Measurements from ENCODE around the gene OR10K1. TPM values are rescaled to one million over a fixed set of nuclear protein-coding genes. Genes with fewer than 3 reads are reported as not detected.

OR10K1 gene
- polyA plus RNA-seq, 3 donors = 0.05 TPM; not detected in 2

DNA sequence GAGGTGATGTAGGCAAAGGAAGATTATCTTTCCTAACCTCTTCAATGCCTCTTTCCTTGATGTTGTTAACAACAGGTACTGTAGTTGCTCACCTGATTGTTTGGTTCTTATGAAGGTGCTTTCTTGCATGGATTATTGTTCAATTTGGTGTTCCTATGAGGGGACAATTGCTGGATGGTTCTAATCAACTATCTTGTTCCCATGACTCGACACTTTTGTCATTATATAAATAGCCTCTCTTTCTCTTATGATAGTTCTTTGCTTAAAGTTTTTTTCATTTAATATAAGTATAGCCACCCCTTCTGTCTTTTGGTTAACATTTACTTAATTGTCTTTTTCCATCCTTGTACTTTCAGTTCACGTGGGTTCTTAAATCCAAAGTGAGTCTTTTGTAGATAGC, 45.9 kb downstream of the OR10K1 start:
- no peak for DNase-seq (ENCODE audit: extremely low read depth in 1 of 11, low read depth in 9 of 11, low spot score in 4 of 11)

DNA sequence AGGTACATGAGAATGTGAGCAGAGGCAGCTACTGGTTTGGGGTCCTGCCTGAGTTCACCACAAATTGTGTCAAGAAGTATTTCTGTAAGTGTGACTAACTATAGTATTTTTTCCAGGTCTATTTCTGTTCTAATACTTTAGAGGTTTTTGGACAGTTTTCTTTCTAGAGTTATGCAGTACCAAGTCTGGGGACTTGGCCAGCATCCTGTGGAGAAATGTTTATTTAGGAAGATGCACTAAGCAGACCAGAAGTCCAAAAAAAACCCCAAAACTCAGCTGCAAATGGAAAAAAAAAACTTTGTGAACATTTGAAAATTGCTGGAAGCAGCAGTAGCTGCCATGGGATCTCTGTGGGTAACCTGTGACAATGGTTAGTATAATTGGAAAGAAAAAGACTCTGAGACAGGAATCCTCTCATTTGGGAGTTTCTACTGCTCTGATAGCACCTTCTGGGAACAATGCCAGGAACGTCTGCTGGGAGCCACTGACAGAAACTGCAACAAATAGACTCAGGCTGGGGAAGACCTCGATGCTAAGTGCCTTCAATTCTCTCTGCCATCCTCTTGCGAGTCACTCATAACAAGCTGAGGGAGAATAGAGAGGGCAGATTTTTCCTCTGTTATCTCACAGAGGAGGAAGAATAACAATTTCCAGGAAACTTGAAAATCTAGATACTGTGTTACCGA, 48.0 kb downstream of the OR10K1 start:
- DNase-seq (ENCODE audit: extremely low read depth in 1 of 11, low read depth in 9 of 11, low spot score in 4 of 11) = no peak

DNA sequence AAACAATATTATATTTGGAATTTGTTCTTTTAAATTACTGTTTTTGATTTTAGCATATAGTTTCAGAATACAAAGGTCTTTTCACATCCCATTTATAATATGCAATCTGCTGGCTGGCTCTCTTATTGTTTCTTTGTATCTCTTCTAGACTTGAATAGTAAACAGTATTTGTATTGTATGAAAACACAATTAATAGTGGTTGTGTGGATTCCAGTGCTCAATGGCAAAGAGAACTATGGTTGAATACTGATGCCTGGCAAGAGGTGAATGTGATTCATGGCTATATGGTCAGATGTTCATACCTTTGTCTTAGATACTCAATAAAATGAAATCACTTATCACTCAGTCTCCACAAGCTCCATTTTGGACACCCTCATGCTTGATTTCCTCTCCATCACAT, 55.3 kb downstream of the OR10K1 start:
- DNase-seq (ENCODE audit: extremely low read depth in 1 of 11, low read depth in 9 of 11, low spot score in 4 of 11) = no peak

Other genes starting within 250 kb of the OR10K1 start
- gene CD1A, start 207.4 kb upstream of the OR10K1 start, polyA plus RNA-seq (ENCODE audit: insufficient read length in 3 of 3) = not detected
- 1 to 10 TPM in 2 of 3 donors, under 1 TPM in 1; 0.92 to 1.2 (median 1.2) TPM for gene CD1C, start 171.9 kb upstream of the OR10K1 start, polyA plus RNA-seq (ENCODE audit: insufficient read length in 3 of 3)
- gene CD1B, start 130.3 kb upstream of the OR10K1 start, polyA plus RNA-seq (ENCODE audit: insufficient read length in 3 of 3) = not detected
- gene CD1E, start 107.9 kb upstream of the OR10K1 start, polyA plus RNA-seq (ENCODE audit: insufficient read length in 3 of 3) = under 1 TPM in 2 of 3 donors, not detected in 1; 0.11 to 0.27 TPM
- gene OR10T2, start 62.4 kb upstream of the OR10K1 start, polyA plus RNA-seq (ENCODE audit: insufficient read length in 3 of 3) = not detected
- gene OR10K2, start 35.6 kb upstream of the OR10K1 start, polyA plus RNA-seq (ENCODE audit: insufficient read length in 3 of 3) = not detected
- gene OR10R2, start 10.4 kb downstream of the OR10K1 start, polyA plus RNA-seq (ENCODE audit: insufficient read length in 3 of 3) = not detected
- not detected for gene OR6Y1, start 92.6 kb downstream of the OR10K1 start, polyA plus RNA-seq (ENCODE audit: insufficient read length in 3 of 3)
- not detected for gene OR6P1, start 108.7 kb downstream of the OR10K1 start, polyA plus RNA-seq (ENCODE audit: insufficient read length in 3 of 3)
- gene OR10X1, start 118.1 kb downstream of the OR10K1 start, polyA plus RNA-seq (ENCODE audit: insufficient read length in 3 of 3) = not detected
- under 1 TPM in 2 of 3 donors, not detected in 1; 0.01 to 0.08 TPM for gene OR10Z1, start 143.4 kb downstream of the OR10K1 start, polyA plus RNA-seq (ENCODE audit: insufficient read length in 3 of 3)
- gene SPTA1, start 224.9 kb downstream of the OR10K1 start, polyA plus RNA-seq (ENCODE audit: insufficient read length in 3 of 3) = 1 to 10 TPM; 1.1 to 2.8 (median 1.1) TPM
- gene OR6K2, start 238.8 kb downstream of the OR10K1 start, polyA plus RNA-seq (ENCODE audit: insufficient read length in 3 of 3) = not detected